HG03159 (cell line): ENCODE measurements around the gene XIRP2.

Source experiments
- ATAC-seq: cut with Tn5 transposase; IDR thresholded peaks from one replicate; pipeline ENCODE4 v1.9.1; 2021; ENCODE audit warnings: mild to moderate bottlenecking, moderate library complexity; ENCODE audit not compliant: unreplicated experiment

Gene XIRP2

DNA sequence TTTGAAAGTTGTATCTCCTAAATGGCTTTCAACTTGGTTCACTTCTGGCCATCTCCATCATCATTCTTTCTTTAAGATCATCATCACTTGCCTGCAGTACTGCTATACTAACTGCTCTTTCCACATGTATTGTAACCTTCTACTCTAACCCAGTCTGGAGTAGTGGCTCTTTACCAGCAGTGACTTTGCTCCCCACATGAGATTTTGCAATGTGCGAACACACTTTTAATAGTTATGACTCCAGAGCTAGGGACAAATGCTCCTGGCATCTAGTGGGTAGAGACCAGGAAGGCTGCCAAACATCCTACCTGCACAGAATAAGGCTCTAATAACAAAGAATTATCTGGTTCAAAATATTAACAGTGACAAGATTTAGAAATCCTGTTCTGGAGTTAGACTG is 243.8 kb downstream of the XIRP2 start:
- no peak for ATAC-seq

DNA sequence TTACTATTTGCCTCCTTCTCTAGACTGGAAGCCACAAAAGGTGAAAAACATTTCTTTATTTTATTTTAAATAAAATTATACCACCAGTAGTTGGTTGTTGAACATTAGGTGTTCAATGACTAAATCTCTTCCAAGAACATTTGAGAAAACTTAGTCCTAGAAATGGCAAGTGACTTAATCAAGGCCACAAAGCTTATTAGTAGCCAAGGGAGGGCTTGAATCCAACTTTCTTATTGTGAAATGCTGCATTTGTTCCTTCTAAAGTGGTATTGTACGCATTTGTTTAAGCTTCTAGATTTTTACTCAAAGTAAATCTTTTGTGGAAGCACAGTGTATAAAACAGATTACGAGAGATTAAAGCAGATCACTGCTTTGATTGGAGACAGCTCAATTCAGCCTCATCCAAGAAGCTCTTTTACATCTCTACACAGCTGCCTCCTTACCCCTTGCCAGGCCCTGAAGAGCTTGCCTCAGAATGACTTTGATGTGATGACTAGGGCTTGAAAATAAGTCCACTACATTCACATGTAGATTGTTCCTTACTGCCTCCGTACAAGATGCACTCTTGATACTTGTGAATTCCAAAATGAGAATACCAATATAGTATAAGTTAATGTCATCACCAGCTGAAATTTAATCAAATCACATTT is 244.8 kb downstream of the XIRP2 start:
- ATAC-seq: no peak

DNA sequence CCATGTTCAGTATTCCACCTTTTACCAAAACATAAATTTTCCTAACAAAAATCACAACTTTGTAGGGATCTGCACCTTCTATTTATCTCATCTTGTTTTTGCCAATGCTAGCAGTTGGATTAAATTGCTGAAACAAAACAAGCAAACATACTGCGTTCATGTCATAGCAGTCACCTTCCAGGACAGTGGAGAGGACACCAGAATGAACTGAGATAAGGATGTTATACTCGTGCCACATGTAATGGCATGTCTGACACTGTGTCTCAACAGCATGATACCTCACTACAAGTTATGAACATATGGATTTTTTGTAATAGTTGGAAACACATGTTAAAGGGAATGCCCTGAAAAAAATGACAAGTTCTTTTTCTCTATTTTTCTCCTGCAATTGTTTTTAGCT is 245.3 kb downstream of the XIRP2 start:
- ATAC-seq: no peak

GRCh38 chr2:167134381-167135072 is 246.2 kb downstream of the XIRP2 start:
- no peak for ATAC-seq

DNA sequence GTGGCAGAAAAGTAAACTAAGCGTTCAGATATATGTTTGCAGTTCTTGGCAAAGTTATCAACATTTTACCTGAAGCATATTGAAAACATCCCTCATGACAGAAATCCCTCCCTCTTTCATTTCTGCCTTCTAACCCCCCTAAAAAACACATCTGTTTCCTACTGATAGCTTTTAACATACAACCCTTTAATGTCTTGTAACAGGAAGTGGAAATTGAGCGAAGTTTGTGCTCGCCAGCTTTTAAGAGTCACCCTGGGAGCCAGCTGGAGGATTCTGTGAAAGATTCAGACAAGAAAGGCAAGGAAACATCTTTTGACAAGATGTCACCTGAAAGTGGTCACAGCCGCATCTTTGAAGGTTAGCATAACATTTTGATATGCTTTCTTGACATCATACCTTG is 247.4 kb downstream of the XIRP2 start:
- ATAC-seq: no peak

- ATAC-seq: no peak
Measured at GRCh38 chr2:167136879-167137596, 248.8 kb downstream of the XIRP2 start.

DNA sequence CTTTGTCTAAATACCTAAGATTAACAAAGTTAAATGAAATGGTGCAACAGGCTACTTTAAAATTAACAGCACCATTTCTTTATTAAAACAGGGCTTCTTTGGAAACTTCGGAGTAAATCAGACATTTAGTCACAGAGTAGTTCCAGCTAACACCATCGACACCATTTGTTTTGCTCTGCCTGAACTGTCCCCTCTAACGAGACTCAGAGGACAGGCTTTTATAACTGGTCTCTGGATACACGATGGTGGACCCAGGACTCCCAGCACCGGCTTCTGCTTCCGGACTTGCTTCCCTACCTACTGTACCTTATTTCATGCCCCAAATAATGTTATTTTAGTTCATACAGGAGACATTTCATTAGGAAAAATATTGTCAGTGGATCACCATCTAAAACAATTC is 252.1 kb downstream of the XIRP2 start:
- ATAC-seq: no peak

GRCh38 chr2:167140767-167141166 is 252.5 kb downstream of the XIRP2 start:
- no peak for ATAC-seq

GRCh38 chr2:167142554-167142953 is 254.3 kb downstream of the XIRP2 start:
- no peak for ATAC-seq

DNA sequence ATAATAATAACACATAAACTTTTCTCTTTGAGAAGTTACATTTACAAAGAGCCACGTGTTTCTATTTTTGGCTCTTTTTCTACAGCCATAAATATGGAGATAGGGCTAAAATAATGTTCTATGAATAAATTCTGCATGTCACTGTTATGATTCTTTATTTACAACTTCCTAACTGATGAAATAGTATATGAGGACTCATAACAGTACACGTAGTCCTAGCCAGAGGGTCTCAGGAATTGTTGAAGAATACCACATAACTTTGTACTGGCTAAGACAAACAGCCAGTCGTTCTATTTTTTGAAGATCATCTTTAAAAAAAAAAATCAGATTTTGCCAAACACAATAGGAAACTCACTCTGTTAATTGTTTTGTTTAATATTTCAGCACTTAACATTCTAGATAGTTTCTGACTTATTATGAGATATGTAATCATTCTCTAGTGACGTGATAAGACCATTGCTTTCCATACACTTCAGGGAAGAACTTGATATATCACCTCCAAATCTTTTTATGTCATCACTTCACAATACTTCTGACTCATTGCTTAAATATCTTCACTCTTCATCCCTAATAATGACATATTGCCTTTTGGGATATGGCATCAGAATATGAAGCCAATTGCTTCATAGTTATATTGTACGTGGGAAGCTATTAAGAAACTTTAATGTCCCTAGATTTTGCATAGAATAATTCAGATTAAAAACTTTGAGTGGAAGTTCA is 256.1 kb downstream of the XIRP2 start:
- no peak for ATAC-seq

DNA sequence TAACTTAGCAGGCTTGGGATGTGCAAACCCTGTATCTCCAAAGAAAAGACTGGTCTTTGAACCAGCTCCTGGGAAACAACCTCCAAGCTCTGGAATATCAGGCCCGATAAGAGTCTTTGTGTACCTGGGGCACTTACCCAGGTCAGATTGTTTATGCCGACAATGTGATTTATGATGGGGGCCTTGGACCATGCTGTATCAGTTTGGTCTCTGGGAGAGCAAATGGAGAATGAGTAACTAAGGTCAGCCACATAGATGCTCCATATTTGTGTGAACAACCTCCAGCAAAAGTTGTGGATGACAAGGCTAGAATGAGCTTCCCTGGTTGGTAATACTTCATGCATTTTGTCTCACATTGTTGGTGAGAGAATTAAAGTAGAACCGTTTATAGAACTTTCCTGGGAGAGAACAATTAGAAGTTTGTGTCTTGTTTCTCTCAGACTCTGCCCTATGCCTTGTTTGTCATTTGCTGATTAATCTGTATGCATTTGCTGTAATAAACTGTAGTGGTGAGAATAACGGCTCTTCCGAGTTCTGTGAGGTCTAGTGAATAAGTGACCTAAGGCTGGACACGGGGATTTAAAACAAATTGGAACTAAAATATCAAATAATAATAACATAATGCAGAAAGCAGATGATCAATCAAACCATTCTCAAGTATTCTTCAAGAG is 259.1 kb downstream of the XIRP2 start:
- ATAC-seq: no peak

DNA sequence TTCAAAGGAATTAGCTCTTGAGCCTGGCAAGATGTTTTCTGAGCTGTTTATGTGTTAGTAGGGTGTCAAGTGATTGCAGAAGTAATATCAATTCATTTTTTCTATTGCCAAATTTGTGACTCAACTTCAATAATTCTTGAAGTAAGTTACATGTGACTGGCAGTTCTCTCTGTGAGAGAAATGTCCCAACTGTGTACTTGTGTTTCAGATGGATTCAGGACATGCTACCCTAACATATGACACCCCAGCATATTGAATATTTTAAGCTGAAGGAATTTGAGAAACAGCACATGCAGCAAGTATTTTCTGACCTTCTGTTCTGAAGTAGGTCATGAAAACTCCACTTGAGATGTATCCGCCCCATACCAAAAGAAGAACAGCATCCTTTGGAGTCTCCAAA is 263.6 kb downstream of the XIRP2 start:
- no peak for ATAC-seq

DNA sequence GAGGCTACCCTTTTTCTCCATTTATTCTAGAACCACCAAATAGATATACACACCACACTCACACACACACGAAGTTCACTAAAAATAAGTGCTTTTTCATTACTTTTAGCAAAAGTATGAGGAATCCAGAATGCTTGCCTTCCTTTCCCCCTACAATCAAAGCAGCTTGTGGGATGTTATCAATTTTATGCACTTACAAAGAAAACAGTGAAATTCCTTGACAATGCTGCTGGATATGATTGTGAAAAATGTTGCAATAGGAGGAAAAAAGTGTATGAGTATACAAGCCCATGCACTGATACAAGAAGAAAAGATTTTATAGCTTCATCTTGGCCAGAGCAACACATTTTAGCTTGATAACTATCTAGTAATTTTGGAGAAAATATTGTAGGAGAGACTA is 269.2 kb downstream of the XIRP2 start:
- no peak for ATAC-seq

GRCh38 chr2:167177196-167177595 is 288.9 kb downstream of the XIRP2 start:
- ATAC-seq: no peak

DNA sequence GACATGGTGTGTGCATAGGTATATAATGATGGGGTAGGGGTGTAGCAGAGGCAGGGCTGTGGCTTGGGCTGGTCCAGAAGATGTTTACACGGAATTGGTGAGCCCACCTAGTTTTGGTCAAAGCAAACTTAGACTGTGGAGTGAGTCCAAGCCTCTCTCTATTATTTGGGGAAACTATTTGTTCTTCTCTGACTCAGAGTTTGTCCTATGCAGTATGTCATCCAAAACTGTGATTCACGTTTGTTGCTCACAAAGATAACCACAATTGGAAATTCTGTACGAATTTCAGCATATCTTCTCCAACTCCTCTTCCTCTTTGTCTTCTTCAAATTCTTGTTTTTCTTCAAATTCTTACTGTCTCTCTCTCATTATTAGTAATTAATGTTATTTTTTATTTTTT is 292.9 kb downstream of the XIRP2 start:
- ATAC-seq: no peak

DNA sequence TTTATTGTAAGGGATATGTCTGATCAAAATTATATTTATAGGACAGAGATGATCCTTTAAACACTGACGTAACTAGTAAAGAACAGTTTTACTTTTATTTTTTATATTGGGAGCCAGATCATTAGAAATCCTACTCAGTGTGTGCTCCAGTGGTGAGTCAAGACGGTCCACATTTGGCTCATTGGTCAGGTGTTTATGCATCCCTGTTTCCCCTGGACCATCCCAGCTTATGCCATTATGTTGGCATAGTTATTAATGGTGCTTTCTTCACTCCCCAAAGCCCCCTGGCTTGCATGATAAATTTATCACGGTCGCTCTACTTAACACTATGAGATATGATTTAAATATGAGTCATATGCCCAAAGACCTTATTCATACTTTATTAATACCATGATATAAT is 293.4 kb downstream of the XIRP2 start:
- no peak for ATAC-seq

DNA sequence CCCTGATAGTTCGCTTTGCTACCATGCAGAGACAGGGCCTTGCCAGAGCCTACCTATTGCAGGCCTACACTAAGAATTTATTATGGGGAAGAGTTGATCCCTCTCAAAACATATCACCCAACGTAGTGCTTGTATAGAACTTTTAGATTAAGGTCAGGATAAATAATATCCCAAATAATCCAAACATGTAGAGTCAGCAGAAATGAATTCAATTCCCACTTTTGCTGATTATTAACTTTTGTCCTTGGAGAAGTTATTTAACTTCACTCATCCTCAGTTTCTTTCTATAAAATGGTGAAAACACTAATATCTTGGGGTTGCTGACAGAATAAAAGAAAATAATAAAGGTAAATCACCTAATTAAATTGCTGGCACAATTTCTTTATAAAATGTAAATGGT is 294.1 kb downstream of the XIRP2 start:
- ATAC-seq: no peak

DNA sequence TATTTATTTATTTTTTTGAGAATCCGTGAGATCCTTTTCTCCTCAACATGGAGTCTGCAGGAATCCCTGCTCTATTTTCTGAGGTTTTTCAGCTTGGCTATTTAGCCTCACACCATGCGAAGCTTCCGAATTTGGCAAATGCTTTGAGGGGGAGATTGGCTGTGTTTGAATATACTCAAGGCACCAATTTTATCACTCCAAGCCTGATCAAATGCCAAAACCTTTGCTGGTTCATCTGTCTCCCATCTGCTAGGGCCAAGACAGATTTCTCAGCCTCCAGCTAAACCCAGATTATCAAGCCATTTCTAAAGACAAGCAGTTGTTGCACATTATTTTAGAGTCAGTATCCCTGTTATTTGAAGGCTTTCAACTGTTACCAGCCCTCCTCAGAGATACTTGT is 295.7 kb downstream of the XIRP2 start:
- ATAC-seq: no peak

DNA sequence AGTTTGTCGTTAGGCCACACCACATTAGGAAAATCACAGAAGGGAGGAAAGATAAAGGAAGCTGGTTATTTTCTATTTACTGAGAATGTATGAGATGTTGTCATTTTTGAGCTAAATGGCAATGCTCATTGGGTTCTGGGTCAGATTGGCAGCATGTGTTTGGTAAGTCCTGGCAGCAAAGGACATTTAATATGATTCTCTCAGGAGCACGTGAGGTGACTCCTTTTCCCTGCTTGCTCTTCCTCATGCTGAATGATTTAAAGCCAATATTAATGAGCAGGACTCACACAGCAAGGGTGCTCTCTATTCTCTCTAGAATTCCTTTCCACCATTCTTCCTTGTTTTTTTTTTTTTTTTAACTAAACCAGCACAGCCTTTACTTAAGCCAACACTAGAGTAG is 298.2 kb downstream of the XIRP2 start:
- no peak for ATAC-seq

- ATAC-seq: no peak
Measured at GRCh38 chr2:167187049-167187727, 298.9 kb downstream of the XIRP2 start.
